NCI-H510A treated with DMSO at 0.1 percent for 48 hours (cell line): ENCODE results near the gene GAS1.

Experiments
- DNase-seq: peaks from one replicate; lab custom pipeline; 2025; lab: John Stamatoyannopoulos, UW

GAS1 gene

GRCh38 chr9:86925686-86926085, 21.6 kb downstream of the GAS1 start:
- DNase-seq, result no peak

- no peak for DNase-seq
Measured at GRCh38 chr9:86924206-86924605, 23.1 kb downstream of the GAS1 start.

- no peak for DNase-seq
Measured at GRCh38 chr9:86921151-86921923, 26.0 kb downstream of the GAS1 start.

- DNase-seq, result no peak
Measured at GRCh38 chr9:86918556-86918955, 28.8 kb downstream of the GAS1 start.

- no peak for DNase-seq
Measured at GRCh38 chr9:86912210-86912609, 35.1 kb downstream of the GAS1 start.

GRCh38 chr9:86909388-86909787, 37.9 kb downstream of the GAS1 start:
- DNase-seq, result no peak

- no peak for DNase-seq
Measured at GRCh38 chr9:86908261-86908660, 39.0 kb downstream of the GAS1 start.

GRCh38 chr9:86907346-86907745, 40.0 kb downstream of the GAS1 start:
- no peak for DNase-seq

GRCh38 chr9:86903734-86904085, 43.6 kb downstream of the GAS1 start:
- no peak for DNase-seq

GRCh38 chr9:86902991-86903733, 44.1 kb downstream of the GAS1 start:
- DNase-seq, result no peak

- DNase-seq, result no peak
Measured at GRCh38 chr9:86902586-86902985, 44.7 kb downstream of the GAS1 start.

- no peak for DNase-seq
Measured at GRCh38 chr9:86902176-86902575, 45.1 kb downstream of the GAS1 start.

- no peak for DNase-seq
Measured at GRCh38 chr9:86901511-86901910, 45.8 kb downstream of the GAS1 start.
